PC-3 (cell line): ENCODE measurements around the gene KRT40. TPM values are rescaled to one million over a fixed set of nuclear protein-coding genes. Genes with fewer than 3 reads are reported as not detected.

Source experiments
- ATAC-seq: fragments of 200-7000 bp; cut with Tn5 transposase; 2 replicates; pipeline ENCODE4 v1.9.1; 2020; ENCODE audit warnings: mild to moderate bottlenecking, moderate library complexity
- BruUV-seq: library from RNA; stranded (reverse); fragments of 400-500 nt; replicated peaks from 2 replicates; lab custom pipeline; 2021; lab: Mats Ljungman, UMichigan
- CTCF ChIA-PET: fragments of 300-600 bp; sonication (Branson Sonifier 250); formaldehyde crosslinking; loops from one replicate; lab custom pipeline; 2022; ENCODE audit warnings: antibody characterized with exemption; lab: Charles Lee
- POLR2A ChIA-PET: fragments of 300-600 bp; sonication (Branson Sonifier 250); formaldehyde crosslinking; loops from one replicate; lab custom pipeline; 2022; ENCODE audit warnings: antibody characterized with exemption; ENCODE audit not compliant: unreplicated experiment; lab: Charles Lee
- DNase-seq: peaks from one replicate; pipeline ENCODE4 v3.0.0-alpha.2; 2015
- H2AFZ ChIP-seq: fragments of 300-600 bp; sonication (generic); 2 replicates; pipeline ENCODE4 v1.6.0; 2016; ENCODE audit warnings: antibody characterized with exemption, low read length
- H3F3A ChIP-seq: fragments of 300-600 bp; sonication (generic); one replicate; pipeline ENCODE4 v1.6.0; 2017; ENCODE audit warnings: antibody characterized with exemption, low read length, control low read depth, mild to moderate bottlenecking; ENCODE audit not compliant: unreplicated experiment
- H3K27ac ChIP-seq: fragments of 300-600 bp; sonication (generic); 2 replicates; pipeline ENCODE4 v1.5.1; 2016; ENCODE audit warnings: mild to moderate bottlenecking, low read length
- H3K27me3 ChIP-seq: fragments of 300-600 bp; sonication (generic); 2 replicates; pipeline ENCODE4 v1.6.1; 2016; ENCODE audit warnings: low read length, mixed read lengths
- H3K36me3 ChIP-seq: fragments of 300-600 bp; sonication (generic); 2 replicates; pipeline ENCODE4 v1.6.1; 2016; ENCODE audit warnings: low read depth, mixed run types, low read length, mixed read lengths
- H3K4me1 ChIP-seq: fragments of 300-600 bp; sonication (generic); 2 replicates; pipeline ENCODE4 v1.5.1; 2016; ENCODE audit warnings: low read length; ENCODE audit not compliant: insufficient read depth
- H3K4me2 ChIP-seq: fragments of 300-600 bp; sonication (generic); 2 replicates; pipeline ENCODE4 v1.6.0; 2016; ENCODE audit warnings: low read length
- H3K4me3 ChIP-seq: fragments of 300-600 bp; sonication (generic); 2 replicates; pipeline ENCODE4 v1.5.1; 2016; ENCODE audit warnings: mild to moderate bottlenecking, low read length, mixed read lengths
- H3K79me2 ChIP-seq: fragments of 300-600 bp; sonication (generic); 2 replicates; pipeline ENCODE4 v1.6.1; 2017; ENCODE audit warnings: low read length, mixed read lengths
- H3K9ac ChIP-seq: fragments of 300-600 bp; sonication (generic); 2 replicates; pipeline ENCODE4 v1.6.0; 2016; ENCODE audit warnings: mild to moderate bottlenecking, low read length
- H3K9me2 ChIP-seq: fragments of 300-600 bp; sonication (generic); replicated peaks from 2 replicates; pipeline ENCODE4 v1.6.1; 2016; ENCODE audit warnings: mixed run types, low read length, mixed read lengths
- H3K9me3 ChIP-seq: fragments of 300-600 bp; sonication (generic); 2 replicates; pipeline ENCODE4 v1.6.1; 2016; ENCODE audit warnings: low read length, mixed read lengths
- H4K20me1 ChIP-seq: fragments of 300-600 bp; sonication (generic); 2 replicates; pipeline ENCODE4 v1.6.1; 2016; ENCODE audit warnings: low read length, mixed read lengths
- EZH2 ChIP-seq: fragments of 300-600 bp; sonication (generic); IDR thresholded peaks from one replicate; pipeline ENCODE4 v1.6.1; 2017; ENCODE audit warnings: antibody characterized with exemption, mild to moderate bottlenecking, low read length; ENCODE audit not compliant: unreplicated experiment
- EZH2phosphoT487 ChIP-seq: fragments of 300-600 bp; sonication (generic); IDR thresholded peaks from 2 replicates; pipeline ENCODE4 v1.6.1; 2018; ENCODE audit warnings: mild to moderate bottlenecking, antibody characterized with exemption, low read length, borderline replicate concordance
- intact Hi-C: fragments of 100-400 bp; cut with micrococcal nuclease; formaldehyde crosslinking; loops from 2 replicates; pipeline ENCODE4 v1.9.0; 2023
- total RNA-seq: library from RNA; depleted of rRNA; stranded (reverse); fragments of >200 nt; gene quantifications from 2 replicates; pipeline ENCODE4 v1.2.3, GENCODE V29; 2014
- TF ChIP-seq, protein P1 (sequence below): fragments of 300-600 bp; sonication (generic); conservative IDR thresholded peaks from 2 replicates; pipeline ENCODE4 v1.5.1; 2017; ENCODE audit warnings: antibody characterized with exemption, low read depth, mild to moderate bottlenecking, low read length

Gene KRT40
- total RNA-seq, 1 experiment from 2014 or later = not detected

DNA sequence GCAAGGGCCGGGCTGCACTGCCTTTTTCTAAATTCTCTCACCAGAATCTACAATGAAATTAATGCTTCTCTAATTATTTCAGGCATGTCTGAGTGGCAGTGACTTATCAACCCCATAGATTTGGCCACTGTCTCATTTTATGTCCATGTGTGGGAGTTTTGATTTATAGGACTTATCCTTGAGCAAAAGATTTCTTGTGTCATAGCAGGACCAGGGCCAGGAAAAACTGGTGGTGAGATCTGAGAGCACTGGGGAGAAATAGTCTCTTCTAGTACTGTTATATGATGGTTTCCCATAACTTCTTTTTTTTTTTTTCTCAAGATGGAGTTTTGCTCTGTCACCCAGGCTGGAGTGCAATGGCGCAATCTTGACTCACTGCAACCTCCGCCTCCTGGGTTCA is 45.1 kb downstream of the KRT40 start:
- POLR2A ChIA-PET = no interaction called here
- no peak for ATAC-seq

DNA sequence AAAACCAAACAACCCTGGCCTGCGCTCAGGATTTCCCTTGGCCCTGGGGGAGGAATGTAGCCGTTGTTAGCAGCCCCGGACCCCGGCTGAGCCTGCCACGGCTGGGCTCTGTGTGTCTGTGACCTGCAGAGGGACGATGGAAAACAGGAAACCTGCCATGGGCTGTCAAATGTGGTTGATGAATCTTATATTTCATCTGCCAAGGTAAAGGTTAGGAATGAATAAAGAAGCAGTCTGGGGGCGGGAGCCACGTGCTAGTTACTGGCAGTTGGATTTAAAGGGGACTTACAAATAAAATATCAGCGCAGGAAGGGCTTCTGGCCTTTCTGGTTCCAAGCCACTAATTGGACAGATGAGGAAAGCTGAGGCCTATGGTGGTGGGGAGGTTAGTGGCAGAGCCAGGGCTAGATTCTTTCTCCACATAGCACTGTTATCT is 46.7 kb downstream of the KRT40 start, which contains the start of gene KRT23:
Gene KRT23, minus strand, starts transcription at position 263 of the 436 bp plus-strand sequence. CDS start 1,043 bp downstream, outside the sequence.
- POLR2A ChIA-PET = no interaction called here
- intact Hi-C loops = no loop called here

More for the DNA sequence above, 45.1 kb downstream of the KRT40 start:
- Histone ChIP-seq H3F3A (no peaks in the 10 kb centered on the region), H3K27ac (no peak overlapping the region), H3K27me3 (no peaks in the 10 kb centered on the region), H3K4me2 (no peak overlapping the region), H2AFZ (no peak overlapping the region), H3K4me3 (no peak overlapping the region), H3K9me3 (no peaks in the 10 kb centered on the region), H3K36me3 (no peaks in the 10 kb centered on the region), H3K9ac (no peak overlapping the region), H4K20me1 (no peaks in the 10 kb centered on the region), H3K4me1 (no peaks in the 10 kb centered on the region), H3K9me2 (no peaks in the 10 kb centered on the region), H3K79me2 (no peaks in the 10 kb centered on the region)
- CTCF ChIA-PET = no interaction called here
- intact Hi-C loops = no loop called here
- no peak for DNase-seq
- TF ChIP-seq, protein P1, sequence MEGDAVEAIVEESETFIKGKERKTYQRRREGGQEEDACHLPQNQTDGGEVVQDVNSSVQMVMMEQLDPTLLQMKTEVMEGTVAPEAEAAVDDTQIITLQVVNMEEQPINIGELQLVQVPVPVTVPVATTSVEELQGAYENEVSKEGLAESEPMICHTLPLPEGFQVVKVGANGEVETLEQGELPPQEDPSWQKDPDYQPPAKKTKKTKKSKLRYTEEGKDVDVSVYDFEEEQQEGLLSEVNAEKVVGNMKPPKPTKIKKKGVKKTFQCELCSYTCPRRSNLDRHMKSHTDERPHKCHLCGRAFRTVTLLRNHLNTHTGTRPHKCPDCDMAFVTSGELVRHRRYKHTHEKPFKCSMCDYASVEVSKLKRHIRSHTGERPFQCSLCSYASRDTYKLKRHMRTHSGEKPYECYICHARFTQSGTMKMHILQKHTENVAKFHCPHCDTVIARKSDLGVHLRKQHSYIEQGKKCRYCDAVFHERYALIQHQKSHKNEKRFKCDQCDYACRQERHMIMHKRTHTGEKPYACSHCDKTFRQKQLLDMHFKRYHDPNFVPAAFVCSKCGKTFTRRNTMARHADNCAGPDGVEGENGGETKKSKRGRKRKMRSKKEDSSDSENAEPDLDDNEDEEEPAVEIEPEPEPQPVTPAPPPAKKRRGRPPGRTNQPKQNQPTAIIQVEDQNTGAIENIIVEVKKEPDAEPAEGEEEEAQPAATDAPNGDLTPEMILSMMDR = no peak
- TF ChIP-seq EZH2 = no peak
- TF ChIP-seq EZH2phosphoT487 = no peak
- BruUV-seq = no TSS peak

DNA sequence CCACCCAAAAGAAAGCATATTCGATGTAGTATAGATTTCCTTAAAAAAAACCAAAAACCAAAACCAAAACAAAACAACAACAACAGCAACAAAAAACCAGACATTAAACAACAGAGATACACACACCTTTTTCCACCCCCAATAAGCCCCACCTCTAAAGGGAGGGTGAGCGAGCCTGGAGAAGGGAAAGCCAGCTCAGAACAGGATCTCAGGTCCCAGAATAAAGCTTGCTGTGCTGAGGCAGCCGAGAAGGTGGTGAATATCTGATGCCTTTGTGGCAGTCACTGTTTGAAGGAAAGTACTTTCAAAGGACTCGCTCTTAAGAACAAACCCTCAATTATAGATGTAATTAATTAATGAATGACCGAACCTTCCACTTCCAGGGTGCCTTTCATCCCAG is 47.1 kb downstream of the KRT40 start:
- Histone ChIP-seq H3K9me2 (no peaks in the 10 kb centered on the region), H3K4me1 (no peaks in the 10 kb centered on the region), H3K4me2 (no peak overlapping the region), H3K9me3 (no peaks in the 10 kb centered on the region), H4K20me1 (no peaks in the 10 kb centered on the region), H3K4me3 (no peak overlapping the region), H3K27me3 (no peaks in the 10 kb centered on the region), H3F3A (no peaks in the 10 kb centered on the region), H3K79me2 (no peaks in the 10 kb centered on the region), H3K9ac (no peak overlapping the region), H3K27ac (no peak overlapping the region), H3K36me3 (no peaks in the 10 kb centered on the region), H2AFZ (no peak overlapping the region)
- intact Hi-C loops = no loop called here
- TF ChIP-seq EZH2 (no peak), EZH2phosphoT487 (no peak)
- TF ChIP-seq, protein P1 = no peak
- CTCF ChIA-PET = no interaction called here
- BruUV-seq = no TSS peak
- ATAC-seq = no peak
- POLR2A ChIA-PET = no interaction called here
- DNase-seq = no peak

More for the DNA sequence above, 46.7 kb downstream of the KRT40 start, which contains the start of gene KRT23:
- H3K27me3 ChIP-seq = no peaks in the 10 kb centered on the region
- no peak for TF ChIP-seq EZH2phosphoT487
- no peak for TF ChIP-seq EZH2
- TF ChIP-seq, protein P1 = no peak
- no peak within 1 kb of the TSS for H2AFZ ChIP-seq
- no peaks in the 10 kb centered on the region for H3K9me3 ChIP-seq
- no peak within 1 kb of the TSS for H3K9ac ChIP-seq
- no peak within 1 kb of the TSS for H3K4me3 ChIP-seq
- no peak within 1 kb of the TSS for H3K4me2 ChIP-seq
- H3K27ac ChIP-seq = no peak within 1 kb of the TSS
- H3K9me2 ChIP-seq = no peaks in the 10 kb centered on the region
- DNase-seq (no peak), ATAC-seq (no peak)
- H3K4me1 ChIP-seq = no peaks in the 10 kb centered on the region
- H4K20me1 ChIP-seq = no peaks in the 10 kb centered on the region
- CTCF ChIA-PET = no interaction called here
- no TSS peak for BruUV-seq
- H3F3A ChIP-seq = no peaks in the 10 kb centered on the region
- no peaks in the 10 kb centered on the region for H3K36me3 ChIP-seq
- H3K79me2 ChIP-seq = no peaks in the 10 kb centered on the region
